A549 treated with Hydrocortisone at 1 μM for 4 hours (cell line): ENCODE measurements around the gene ALDH3B2. TPM values are rescaled to one million over a fixed set of nuclear protein-coding genes. Genes with fewer than 3 reads are reported as not detected.

Experiments
- total RNA-seq: library from RNA; stranded (reverse); fragments of 200-300 nt; extraction: Qiagen RNA extraction; gene quantifications from 5 replicates; pipeline ENCODE4 v1.2.3, GENCODE V29; 2022

ALDH3B2 gene, protein sequence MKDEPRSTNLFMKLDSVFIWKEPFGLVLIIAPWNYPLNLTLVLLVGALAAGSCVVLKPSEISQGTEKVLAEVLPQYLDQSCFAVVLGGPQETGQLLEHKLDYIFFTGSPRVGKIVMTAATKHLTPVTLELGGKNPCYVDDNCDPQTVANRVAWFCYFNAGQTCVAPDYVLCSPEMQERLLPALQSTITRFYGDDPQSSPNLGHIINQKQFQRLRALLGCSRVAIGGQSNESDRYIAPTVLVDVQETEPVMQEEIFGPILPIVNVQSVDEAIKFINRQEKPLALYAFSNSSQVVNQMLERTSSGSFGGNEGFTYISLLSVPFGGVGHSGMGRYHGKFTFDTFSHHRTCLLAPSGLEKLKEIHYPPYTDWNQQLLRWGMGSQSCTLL
- total RNA-seq: 0.03 TPM in 1 of 5 replicates, not detected in the others

DNA sequence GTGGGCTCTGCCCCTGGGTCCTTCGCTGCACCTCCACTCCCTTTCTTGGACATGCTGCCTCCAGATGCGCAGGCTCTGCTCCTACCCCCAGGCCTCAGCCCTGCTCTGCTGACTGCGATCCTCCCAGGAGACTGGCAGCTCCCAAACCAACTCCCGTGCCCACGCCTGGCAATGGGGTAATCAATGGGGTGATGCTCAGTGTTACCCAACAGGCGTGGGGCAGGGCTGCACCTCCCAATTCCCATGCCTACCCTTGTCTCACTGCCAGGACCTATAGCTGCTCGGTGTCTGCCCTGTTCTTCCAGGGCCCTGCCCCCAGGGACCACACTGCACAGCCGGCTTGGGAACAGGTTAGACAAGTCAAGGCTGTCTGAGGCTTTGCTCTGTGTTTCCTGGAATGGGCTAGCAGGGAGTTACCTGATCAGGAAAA, at the start of gene ALDH3B2:
TSS of gene ALDH3B2 (minus strand) at position 182 of the 430 bp plus-strand sequence. CDS start 7,688 bp downstream, outside the sequence.

GRCh38 chr11:67639438-67639859, 35.0 kb downstream of the ALDH3B2 start, which contains the start of gene TBX10:
Gene TBX10 (minus strand): TSS chr11:67639763. CDS start chr11:67639472, 291 bp downstream.

DNA sequence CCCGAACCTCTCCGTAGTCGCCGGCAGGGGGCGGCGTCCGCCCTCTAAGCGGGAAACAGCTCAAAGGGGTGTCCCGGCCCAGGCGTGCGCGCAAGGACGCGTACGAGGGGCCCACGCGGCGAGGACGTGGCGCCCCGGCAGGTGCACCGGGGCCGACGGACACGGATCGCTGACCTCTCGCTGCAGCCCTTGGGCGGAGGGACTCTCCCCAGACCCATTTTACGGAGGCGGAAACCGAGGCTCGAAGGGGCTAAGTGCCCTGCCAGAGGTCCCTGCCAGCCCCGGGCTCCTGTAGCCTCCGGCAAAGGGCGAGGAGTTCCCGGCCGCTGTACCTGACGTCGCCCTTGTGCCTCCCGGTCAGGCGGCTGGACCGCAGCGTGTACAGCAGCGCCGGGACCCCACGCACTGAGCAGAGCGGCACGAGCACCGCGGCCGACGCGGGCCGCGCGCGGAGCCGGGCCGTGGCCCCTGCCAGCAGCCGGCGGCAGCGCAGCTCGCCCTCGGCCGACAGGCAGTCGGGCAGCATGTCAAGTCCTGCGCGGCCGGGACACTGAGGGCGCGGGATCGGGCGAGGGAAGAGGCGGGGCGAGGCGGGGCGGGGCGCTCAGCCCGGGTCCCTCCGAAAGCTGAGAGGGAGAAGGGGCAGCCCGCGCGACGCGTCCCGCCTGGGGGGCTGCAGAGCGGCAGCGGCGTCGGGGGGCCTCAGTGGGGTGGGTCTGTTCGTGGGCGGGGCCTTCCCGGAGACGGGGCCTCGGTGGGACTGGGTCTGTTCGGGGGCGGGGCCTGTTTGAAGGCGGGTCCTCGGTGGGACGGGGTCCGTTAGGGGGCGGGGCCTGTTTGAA, 44.8 kb downstream of the ALDH3B2 start, which contains the start of gene NUDT8:
TSS of gene NUDT8 (minus strand) at position 552 of the 842 bp plus-strand sequence. CDS start at position 526, 26 bp downstream.

Other genes with a start within 250 kb of the ALDH3B2 start
- gene RPS6KB2, start 246.1 kb downstream of the ALDH3B2 start, total RNA-seq: 47.0 to 52.0 TPM (median 47.7 TPM) in 5 replicates
- gene PTPRCAP, start 236.9 kb downstream of the ALDH3B2 start, total RNA-seq: 0.17 to 0.37 TPM (median 0.28 TPM) in 5 replicates
- 55.7 to 65.2 TPM (median 62.1 TPM) in 5 replicates for gene CORO1B, start 231.1 kb downstream of the ALDH3B2 start, total RNA-seq
- 0.07 TPM in 1 of 5 replicates, not detected in the others for gene GPR152, start 221.9 kb downstream of the ALDH3B2 start, total RNA-seq
- not detected in 5 replicates for gene CABP4, start 219.3 kb downstream of the ALDH3B2 start, total RNA-seq
- gene TMEM134, start 205.4 kb downstream of the ALDH3B2 start, total RNA-seq: 42.9 to 66.4 TPM (median 56.2 TPM) in 5 replicates
- gene AIP, start 191.6 kb downstream of the ALDH3B2 start, total RNA-seq: 42.7 to 46.9 TPM (median 43.8 TPM) in 5 replicates
- 28.4 to 41.3 TPM (median 37.8 TPM) in 5 replicates for gene PITPNM1, start 169.3 kb downstream of the ALDH3B2 start, total RNA-seq
- 55.4 to 86.7 TPM (median 82.4 TPM) in 5 replicates for gene CDK2AP2, start 166.5 kb downstream of the ALDH3B2 start, total RNA-seq
- gene CABP2, start 151.2 kb downstream of the ALDH3B2 start, total RNA-seq: not detected in 5 replicates
- gene GSTP1, start 90.8 kb downstream of the ALDH3B2 start, total RNA-seq: 1,366 to 1,708 TPM (median 1,625 TPM) in 5 replicates
- gene NDUFV1, start 67.7 kb downstream of the ALDH3B2 start, total RNA-seq: 138 to 151 TPM (median 143 TPM) in 5 replicates
- 6.7 to 15.0 TPM (median 12.2 TPM) in 5 replicates for gene NUDT8, start 44.7 kb downstream of the ALDH3B2 start, total RNA-seq
- gene TBX10, start 34.9 kb downstream of the ALDH3B2 start, total RNA-seq: not detected in 5 replicates
- 0.78 to 1.9 TPM (median 1.2 TPM) in 5 replicates for gene ACY3, start 23.9 kb downstream of the ALDH3B2 start, total RNA-seq